Measurements from ENCODE around the gene CD109. TPM values are rescaled to one million over a fixed set of nuclear protein-coding genes. Genes with fewer than 3 reads are reported as not detected.
A peak's percentile ranks its signal among the peaks of the same experiment; 100 is the strongest.

CD109 gene
- 10 to 100 TPM in 3 of 4 donors, 1 to 10 TPM in 1; 7.9 to 27.0 (median 19.8) TPM for total RNA-seq

DNA sequence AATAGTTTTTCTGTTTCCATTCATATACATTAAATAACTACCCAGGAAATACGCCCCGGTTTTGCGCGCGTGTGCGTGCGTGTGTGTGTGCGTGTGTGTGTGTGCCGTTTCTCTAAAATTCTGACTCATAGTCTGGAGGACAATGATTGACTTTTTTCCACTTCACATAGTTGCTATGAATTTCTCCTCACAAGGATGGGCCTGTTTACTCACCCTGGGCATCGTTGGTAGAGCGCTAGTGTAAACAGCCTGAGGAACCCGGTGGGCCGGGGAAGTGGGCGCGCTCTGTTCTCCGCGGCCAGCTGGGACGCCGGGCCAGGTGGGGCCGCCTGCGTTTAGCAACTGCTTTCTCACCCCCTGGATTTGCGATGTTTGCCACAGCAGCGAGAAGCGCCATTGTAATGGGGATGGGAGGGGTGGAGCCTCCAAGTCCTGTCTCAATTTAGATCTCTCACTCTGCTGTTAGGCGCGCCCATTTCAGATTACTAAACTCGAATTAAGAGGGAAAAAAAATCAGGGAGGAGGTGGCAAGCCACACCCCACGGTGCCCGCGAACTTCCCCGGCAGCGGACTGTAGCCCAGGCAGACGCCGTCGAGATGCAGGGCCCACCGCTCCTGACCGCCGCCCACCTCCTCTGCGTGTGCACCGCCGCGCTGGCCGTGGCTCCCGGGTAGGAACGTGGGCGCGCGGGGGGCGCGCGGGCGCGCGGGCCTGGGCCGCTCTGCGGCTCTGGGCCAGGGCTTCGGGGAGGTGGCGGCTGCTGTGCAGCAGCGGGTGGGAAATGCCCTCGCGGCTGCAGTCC lies at the start of gene CD109:
TSS of gene CD109 (plus strand) at position 585 of the 803 bp plus-strand sequence. CDS start at position 598, 13 bp downstream.
- WGBS, 2 donors (ENCODE audit: low coverage in 1 of 2), result 0 to 4% methylated on average over 9 to 27 of the region's 61 CpGs

GRCh38 chr6:73648166-73648565 lies 47.8 kb upstream of the CD109 start:
- Histone ChIP-seq H3K27me3 (no peaks in the 10 kb centered on the region), H3K36me3 (peaks cover 0 to 30% of the 10 kb centered on the region in 2 donors), H3K4me3 (no peak overlapping the region), H3K27ac (no peak overlapping the region), H3K9me3 (no peaks in the 10 kb centered on the region), H3K4me1 (peaks cover 0 to 31% (median 0%) of the 10 kb centered on the region in 3 donors)
- TF ChIP-seq EP300 (IDR thresholded peaks at IDR 0.05) (no peak), POLR2A (IDR thresholded peaks at IDR 0.05) (no peak), POLR2AphosphoS5 (IDR thresholded peaks at IDR 0.05) (no peak)
- TF ChIP-seq, protein P1, sequence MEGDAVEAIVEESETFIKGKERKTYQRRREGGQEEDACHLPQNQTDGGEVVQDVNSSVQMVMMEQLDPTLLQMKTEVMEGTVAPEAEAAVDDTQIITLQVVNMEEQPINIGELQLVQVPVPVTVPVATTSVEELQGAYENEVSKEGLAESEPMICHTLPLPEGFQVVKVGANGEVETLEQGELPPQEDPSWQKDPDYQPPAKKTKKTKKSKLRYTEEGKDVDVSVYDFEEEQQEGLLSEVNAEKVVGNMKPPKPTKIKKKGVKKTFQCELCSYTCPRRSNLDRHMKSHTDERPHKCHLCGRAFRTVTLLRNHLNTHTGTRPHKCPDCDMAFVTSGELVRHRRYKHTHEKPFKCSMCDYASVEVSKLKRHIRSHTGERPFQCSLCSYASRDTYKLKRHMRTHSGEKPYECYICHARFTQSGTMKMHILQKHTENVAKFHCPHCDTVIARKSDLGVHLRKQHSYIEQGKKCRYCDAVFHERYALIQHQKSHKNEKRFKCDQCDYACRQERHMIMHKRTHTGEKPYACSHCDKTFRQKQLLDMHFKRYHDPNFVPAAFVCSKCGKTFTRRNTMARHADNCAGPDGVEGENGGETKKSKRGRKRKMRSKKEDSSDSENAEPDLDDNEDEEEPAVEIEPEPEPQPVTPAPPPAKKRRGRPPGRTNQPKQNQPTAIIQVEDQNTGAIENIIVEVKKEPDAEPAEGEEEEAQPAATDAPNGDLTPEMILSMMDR (IDR thresholded peaks at IDR 0.05), result no peak
- no peak for ATAC-seq

More for the DNA sequence above, at the start of gene CD109:
- peak in 1 of 2 donors; percentile 21 for TF ChIP-seq POLR2A (IDR thresholded peaks at IDR 0.05)
- peak; percentile 46 for TF ChIP-seq POLR2AphosphoS5 (IDR thresholded peaks at IDR 0.05)
- TF ChIP-seq, protein P1 (IDR thresholded peaks at IDR 0.05), result no peak
- peak within 1 kb of the TSS; percentile 30 to 89 (median 83) for H3K27ac ChIP-seq
- H3K27me3 ChIP-seq, result no peaks in the 10 kb centered on the region
- peak within 1 kb of the TSS; percentile 73 to 84 for H3K4me3 ChIP-seq
- ATAC-seq, result peak; percentile 80
- H3K36me3 ChIP-seq, result no peaks in the 10 kb centered on the region
- peaks cover 0 to 31% (median 5%) of the 10 kb centered on the region in 3 donors for H3K4me1 ChIP-seq
- no peaks in the 10 kb centered on the region for H3K9me3 ChIP-seq

GRCh38 chr6:73649783-73650182 lies 46.2 kb upstream of the CD109 start:
- 61 to 66% methylated on average over 3 to 4 of the region's 4 CpGs for WGBS, 2 donors (ENCODE audit: low coverage in 1 of 2)
- H3K27ac ChIP-seq, result no peak overlapping the region
- no peak for ATAC-seq
- no peak for TF ChIP-seq POLR2AphosphoS5 (IDR thresholded peaks at IDR 0.05)
- TF ChIP-seq, protein P1 (IDR thresholded peaks at IDR 0.05), result no peak
- H3K27me3 ChIP-seq, result no peaks in the 10 kb centered on the region
- H3K9me3 ChIP-seq, result no peaks in the 10 kb centered on the region
- peaks cover 0 to 35% (median 0%) of the 10 kb centered on the region in 3 donors for H3K4me1 ChIP-seq
- no peak overlapping the region for H3K4me3 ChIP-seq
- peaks cover 0 to 21% of the 10 kb centered on the region in 2 donors for H3K36me3 ChIP-seq

- TF ChIP-seq, protein P1 (IDR thresholded peaks at IDR 0.05), result peak in 3 of 4 experiments; percentile 12 to 57 (median 49)
- TF ChIP-seq POLR2AphosphoS5 (IDR thresholded peaks at IDR 0.05), result no peak
- Histone ChIP-seq H3K27ac (peak overlapping the region; percentile 71 to 99 (median 94)), H3K36me3 (peaks cover 0 to 15% of the 10 kb centered on the region in 2 donors), H3K9me3 (no peaks in the 10 kb centered on the region), H3K27me3 (no peaks in the 10 kb centered on the region), H3K4me1 (peaks cover 0 to 35% (median 0%) of the 10 kb centered on the region in 3 donors), H3K4me3 (peak overlapping the region; percentile 54 to 80)
- WGBS, 2 donors (ENCODE audit: low coverage in 1 of 2), result 3 to 6% methylated on average over 10 to 16 of the region's 32 CpGs
- peak; percentile 35 for ATAC-seq
Measured at GRCh38 chr6:73652637-73653570, 43.1 kb upstream of the CD109 start.

All from gastroesophageal sphincter (tissue), 4 donors.